Daoy (cell line): ENCODE measurements around the gene FSTL3. TPM values are rescaled to one million over a fixed set of nuclear protein-coding genes. Genes with fewer than 3 reads are reported as not detected.

Experiments used
- DNase-seq: peaks from one replicate; pipeline ENCODE4 v3.0.0-alpha.2; 2015; ENCODE audit warnings: low read depth
- total RNA-seq: library from RNA; depleted of rRNA; stranded (reverse); fragments of >200 nt; shearing (Covaris generic); gene quantifications from 2 replicates; pipeline ENCODE4 v1.2.3, GENCODE V29; 2014

The FSTL3 gene
- total RNA-seq, 1 experiment from 2014 or later: 104 TPM

DNA sequence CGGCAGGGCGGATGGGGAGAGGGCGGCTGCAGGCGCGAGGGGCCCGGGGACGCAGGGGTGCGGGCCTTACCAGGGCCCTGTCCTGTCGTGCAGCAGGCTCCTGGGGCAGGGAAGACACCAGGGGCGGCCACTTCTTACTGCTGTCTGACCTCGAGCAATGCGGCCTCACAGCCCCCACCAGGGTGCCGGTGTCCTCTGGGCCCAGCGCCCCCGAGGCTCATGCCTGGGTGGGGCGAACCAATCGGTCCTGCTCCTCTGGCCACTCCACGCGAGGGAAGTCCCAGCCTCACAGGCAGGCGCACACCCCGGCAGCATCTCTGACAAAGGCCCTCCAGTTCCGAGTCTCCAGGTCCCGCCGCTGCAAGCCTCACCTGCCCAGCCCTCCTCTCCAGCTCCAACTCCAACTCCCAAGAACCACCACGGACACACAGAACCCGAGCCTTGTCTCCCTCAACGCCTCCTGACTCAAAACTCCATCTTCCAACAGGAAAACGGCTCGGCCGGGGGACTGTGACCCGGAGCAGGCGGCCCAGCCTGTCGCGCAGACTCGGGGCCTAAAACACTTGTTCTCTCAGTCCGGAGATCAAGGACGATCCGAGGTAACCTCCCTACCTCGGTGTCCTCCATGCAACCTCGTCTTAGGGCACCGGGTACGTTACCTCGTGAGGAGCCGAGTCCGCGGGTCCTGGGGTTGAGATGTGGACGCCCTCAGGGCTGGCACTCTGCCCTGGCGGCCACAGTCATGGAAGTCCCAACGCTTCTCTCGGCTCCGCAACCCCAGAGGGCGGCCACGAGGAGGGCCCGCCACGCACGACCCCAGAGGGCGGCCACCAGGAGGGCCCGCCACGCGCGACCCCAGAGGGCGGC, 30.0 kb upstream of the FSTL3 start:
- DNase-seq: no peak

- DNase-seq: no peak
Measured at GRCh38 chr19:646779-647565, 29.2 kb upstream of the FSTL3 start.

- no peak for DNase-seq
Measured at GRCh38 chr19:647566-648284, 28.5 kb upstream of the FSTL3 start.

DNA sequence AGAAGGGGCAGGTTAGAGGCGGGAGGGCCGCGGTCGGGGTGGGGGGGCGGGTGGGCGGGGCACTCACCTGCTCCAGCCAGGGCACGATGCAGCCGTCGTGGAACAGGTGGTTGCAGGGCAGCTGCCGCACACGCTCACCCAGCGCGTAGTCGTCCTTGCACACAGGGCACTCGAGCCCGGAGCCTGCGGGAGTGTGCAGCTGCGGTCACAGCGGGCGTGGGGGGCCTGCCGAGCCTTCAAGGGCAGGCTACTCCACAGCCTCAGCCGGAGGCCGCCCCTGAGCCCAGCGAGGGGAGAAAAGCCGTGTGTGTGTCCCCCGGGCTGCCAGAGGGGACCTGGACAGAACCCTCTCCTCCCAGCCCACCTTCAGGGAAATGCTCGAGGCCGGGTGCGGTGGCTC, 27.9 kb upstream of the FSTL3 start:
- DNase-seq: no peak

DNA sequence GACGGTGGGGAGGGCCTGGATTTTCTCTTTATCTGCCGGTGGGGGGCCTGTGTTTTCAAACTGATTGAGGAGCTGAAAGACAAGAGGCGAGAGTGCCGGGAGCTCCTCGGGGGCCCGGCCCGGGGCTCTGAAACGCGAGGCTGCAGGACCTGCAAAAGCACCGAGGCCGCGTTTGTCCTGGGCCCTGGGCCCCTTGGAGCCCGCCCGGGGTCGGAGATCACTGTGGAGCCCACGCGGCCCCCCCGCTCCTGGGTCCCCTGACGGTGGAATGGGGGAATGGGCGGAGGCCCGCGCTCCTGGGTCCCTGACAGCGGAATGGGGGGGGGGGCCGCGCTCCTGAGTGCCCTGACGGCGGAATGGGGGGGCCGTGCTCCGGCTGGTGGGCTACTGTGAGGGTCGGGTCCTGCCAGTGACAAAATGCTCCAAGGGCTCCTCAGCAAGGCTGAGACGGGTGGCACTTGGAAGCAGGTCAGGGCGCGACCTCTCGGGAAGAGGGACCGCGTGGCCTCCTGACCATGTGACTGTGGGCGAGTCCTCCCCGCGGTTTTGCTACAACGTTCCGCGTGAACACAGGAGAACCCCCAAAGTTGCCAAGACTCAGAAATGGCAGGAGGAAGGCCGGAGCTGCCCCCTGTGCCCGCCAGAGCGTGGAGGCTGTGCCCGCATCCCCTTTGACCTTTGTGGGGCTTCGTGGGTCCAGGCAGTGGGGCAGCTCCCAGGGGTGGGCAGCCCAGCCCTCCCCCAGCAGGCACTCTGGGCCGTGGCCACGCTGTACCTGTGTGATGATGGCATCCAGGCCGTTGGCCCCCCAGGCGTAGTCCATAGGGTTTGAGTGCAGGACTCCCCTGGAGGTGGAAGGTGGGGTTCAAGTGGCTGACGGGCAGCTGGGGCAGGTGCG, 27.0 kb upstream of the FSTL3 start:
- DNase-seq: no peak

DNA sequence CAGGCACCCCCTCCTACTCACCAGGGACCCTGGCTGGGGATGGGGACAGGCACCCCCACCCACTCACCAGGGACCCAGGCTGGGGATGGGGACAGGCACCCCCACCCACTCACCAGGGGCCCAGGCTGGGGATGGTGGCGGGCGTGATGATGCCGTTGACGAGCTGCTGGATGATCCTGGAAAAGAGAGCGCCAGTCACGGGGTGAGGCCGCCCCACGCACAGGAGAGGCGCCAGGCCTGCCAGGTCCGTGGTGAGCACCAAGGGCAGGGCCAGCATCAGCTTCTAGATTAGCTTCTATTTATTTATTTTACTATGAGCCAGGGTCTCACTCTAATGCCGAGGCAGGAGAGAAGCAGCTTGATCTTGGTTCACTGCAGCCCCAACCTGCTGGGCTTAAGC, 26.1 kb upstream of the FSTL3 start:
- DNase-seq: no peak

DNA sequence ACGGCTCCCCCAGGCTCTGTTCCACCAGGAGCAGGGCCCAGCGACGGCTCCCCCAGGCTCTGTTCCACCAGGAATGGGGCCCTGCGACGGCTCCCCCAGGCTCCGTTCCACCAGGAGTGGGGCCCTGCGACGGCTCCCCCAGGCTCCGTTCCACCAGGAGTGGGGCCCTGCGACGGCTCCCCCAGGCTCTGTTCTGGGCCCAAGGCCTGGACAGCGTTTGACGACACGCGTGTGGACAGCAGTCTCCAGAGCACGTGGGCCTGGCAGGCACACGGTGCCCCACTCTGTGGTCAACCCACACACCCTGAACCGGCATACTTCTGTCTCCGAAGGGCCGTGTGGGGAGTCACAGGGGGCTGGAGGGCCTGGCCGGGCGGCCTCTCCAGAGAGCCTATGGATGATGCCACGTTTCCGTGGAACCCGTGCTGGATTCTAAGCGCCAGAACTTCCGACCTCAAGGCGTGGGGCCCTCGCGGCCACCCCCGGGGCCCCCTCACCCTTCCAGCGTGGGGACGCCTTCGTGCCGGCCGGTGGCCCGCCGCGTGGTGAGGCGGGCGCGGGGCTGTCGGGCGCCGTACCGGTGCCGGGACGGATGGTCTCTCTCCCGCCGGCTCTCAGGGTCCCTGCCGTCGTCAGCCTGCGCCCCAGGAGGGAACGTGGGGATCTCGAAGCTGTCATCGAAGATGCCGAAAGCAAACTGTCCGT, 24.9 kb upstream of the FSTL3 start:
- no peak for DNase-seq

DNA sequence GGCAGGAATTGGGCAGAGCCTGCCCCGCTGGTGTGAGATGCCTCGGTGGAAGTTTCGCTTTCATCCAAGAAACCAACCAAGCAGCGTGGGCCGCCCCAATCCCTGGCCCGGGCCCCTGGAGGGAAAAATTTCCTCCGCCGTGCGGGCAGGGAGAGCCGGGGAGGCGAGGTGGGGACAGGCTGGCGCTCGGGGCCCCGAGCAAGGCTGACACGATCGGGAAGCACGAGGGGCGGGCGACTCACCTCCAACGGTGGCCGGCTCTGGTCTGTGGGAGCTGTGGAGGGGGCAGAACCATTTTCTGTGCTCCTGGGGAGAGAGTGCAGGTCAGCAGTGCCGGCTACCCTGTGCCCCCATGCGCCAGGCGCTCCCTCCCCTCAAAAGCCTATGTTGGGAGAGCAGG, 24.2 kb upstream of the FSTL3 start:
- DNase-seq: no peak

DNA sequence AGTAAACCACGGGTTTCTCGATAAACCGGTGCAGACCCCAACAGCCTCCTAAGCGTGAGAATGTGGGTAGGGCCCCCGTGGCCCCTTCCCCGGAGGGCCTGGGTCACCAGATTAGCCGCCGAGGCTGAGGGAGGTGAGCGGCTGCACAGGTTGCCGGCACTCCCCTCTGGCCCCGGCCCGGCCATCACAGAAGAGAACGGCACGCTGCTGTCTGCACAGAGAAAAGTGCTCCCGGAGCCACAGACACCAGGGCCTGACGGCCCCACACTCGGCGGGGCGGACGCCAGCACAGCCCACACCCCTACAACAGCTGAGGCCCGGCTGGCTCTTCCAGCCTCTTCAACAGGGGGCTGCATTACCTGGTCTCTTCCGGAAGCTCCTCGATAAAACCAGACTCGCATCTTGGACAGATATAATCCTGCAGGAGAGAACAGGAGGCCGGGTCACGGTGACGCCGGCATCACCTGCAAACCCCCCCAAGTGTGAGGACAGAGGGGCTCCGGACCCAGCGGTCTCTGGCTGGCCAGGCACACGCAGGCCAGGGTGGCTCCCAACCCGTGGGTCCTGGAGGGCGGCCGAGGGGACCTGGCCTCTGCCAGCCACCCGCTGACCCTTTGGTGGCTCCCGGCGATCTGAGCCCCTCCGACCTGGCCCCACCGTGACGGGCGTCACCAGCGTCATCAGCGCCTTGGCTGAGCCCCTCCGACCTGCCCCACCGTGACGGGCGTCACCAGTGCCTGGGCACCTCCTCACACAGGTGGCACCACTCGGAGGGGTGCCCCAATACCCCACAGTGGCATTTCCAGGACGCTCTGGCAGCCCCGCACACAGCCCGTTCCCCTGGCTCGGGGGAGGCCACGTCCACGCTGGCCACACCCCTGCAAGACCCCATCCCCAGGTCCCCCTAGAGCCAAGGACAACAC, 23.5 kb upstream of the FSTL3 start:
- no peak for DNase-seq

GRCh38 chr19:653425-653824, 22.8 kb upstream of the FSTL3 start:
- DNase-seq: no peak

- DNase-seq: no peak
Measured at GRCh38 chr19:655691-656090, 20.5 kb upstream of the FSTL3 start.

DNA sequence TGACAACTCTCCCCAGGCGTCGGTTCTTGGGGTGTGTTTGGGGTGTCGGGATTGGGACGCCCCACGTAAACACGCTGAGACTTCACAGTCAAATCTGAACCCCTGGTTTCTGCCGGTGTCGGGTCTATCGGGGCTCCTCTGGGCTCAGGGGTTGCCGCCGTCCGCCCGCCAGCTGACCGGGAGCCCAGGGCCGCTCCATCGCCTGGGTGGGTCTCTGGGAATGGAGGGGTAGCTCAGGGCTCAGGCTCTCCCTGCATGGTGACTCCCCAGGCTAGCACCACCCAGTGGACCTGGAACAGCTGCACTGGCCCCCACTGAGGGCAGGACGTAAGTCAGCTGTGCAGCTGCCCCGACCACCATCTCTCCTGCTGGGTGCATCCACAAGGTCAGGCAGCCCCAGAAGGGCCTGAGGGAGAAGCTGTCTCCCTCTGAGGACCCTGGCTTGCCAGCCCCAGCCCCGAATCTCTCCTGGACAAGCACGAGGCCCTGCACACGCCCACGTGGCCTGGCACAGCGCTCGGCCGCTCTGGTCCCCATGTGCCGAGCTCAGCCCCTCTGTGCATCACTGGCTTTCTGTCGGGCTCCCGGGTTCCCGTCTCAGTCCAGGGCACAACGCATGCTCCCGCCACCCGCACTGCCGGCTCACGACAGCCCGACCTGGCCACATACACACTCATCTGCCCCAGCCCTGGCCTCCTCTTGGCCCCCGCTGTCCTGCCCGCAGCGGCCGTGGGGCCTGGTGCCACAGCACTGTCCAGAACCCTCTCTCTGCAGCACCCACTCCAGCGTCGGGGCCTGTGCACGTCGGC, 19.2 kb upstream of the FSTL3 start:
- DNase-seq: no peak

DNA sequence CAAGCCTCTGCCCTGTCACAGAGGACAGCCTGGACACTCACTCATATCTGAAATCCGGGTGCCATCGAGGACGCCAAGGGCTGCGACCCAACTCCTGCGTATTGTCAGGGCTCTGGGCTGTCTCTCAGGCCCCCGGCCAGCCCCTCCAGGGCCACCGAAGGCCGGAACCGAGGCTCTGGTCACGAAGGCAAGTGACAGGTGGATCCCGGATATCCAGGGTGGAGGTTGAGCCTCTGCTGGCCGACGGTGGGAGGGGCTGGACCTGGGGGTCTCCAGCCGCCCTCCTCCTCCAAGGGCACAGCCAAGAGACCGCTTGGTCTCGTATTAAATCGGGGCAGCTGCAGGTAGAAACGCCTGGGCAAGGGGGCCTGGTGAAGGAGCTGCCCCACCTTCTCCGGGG, 18.6 kb upstream of the FSTL3 start:
- no peak for DNase-seq

DNA sequence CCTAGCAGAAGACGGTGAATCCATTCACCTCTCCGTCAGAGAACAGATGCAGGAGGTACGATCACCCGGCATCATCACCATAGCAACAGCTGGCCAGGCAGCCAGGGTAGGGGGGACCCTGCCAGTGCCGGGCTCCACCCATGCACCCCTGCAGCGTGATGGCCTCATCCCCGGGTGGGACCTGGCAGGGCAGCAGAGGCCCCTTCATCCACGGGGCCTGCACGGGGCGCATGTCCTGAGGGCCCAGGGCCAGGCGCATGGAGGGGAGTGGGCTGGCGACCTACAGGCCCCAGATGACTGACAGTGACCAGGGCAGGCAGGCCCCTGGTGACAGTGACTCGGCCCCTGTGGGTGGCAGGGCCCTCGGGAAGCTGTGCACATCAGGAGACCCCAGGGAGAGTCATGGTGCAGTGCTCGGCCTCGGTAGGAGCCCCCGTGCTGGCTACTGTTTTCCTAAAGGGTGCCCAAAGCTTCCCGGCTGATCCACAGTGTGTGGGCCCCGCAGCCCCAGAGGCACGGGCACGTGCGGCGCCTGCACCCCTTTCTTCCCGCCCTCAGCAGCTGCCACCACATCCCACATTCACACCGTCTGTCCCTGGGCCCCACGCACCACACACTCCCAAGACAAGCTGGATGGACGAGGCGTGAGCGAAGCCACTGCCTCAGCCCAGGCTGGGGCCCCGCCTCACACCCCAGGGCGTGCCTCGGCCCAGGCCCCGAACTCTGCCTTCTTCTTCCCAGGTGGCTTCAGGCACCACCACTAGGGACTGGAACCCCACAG, 17.9 kb upstream of the FSTL3 start:
- no peak for DNase-seq

- DNase-seq: no peak
Measured at GRCh38 chr19:658916-659839, 17.0 kb upstream of the FSTL3 start.

- DNase-seq: no peak
Measured at GRCh38 chr19:660793-661426, 15.3 kb upstream of the FSTL3 start.
